Panc1 (cell line): ENCODE measurements around the gene HSBP1L1.

Experiments
- CTCF ChIP-seq: fragments of 450-650 bp; IDR thresholded peaks from 2 replicates; pipeline ENCODE4 v1.5.1; 2017; ENCODE audit warnings: mild to moderate bottlenecking
- SIN3A ChIP-seq: IDR thresholded peaks from 2 replicates; pipeline ENCODE4 v1.6.1; 2012; ENCODE audit warnings: low read depth, mild to moderate bottlenecking, low read length, moderate library complexity, borderline replicate concordance; ENCODE audit not compliant: insufficient read depth
- TCF7L2 ChIP-seq: IDR thresholded peaks from 2 replicates; pipeline ENCODE4 v1.6.1; 2011; ENCODE audit warnings: mild to moderate bottlenecking, low read depth, low read length, inconsistent platforms

GRCh38 chr18:79982736-79983135, 18.3 kb downstream of the HSBP1L1 start:
- TF ChIP-seq CTCF: no peak
- no peak for TF ChIP-seq SIN3A
- no peak for TF ChIP-seq TCF7L2
